RWPE2 (cell line): ENCODE results near the gene UBL4B.
"Not testable (repeated sequence)": the region's sequence is repeated elsewhere in the genome, so short reads cannot be mapped to it uniquely, and the experiment has no call there.

ENCODE experiments used
- ATAC-seq: fragments of 200-7000 bp; cut with Tn5 transposase; 3 replicates; pipeline ENCODE4 v1.9.1; 2021; ENCODE audit warnings: low read depth
- DNase-seq: peaks from one replicate; pipeline ENCODE4 v3.0.0-alpha.2; 2020; ENCODE audit warnings: low spot score
- H3K27ac ChIP-seq: fragments of 450-650 bp; 2 replicates; pipeline ENCODE4 v1.5.1; 2017; ENCODE audit warnings: mild to moderate bottlenecking; ENCODE audit not compliant: poor library complexity, severe bottlenecking
- H3K27me3 ChIP-seq: fragments of 250-450 bp; sonication (Bioruptor Pico); 2 replicates; pipeline ENCODE4 v1.5.1; 2021; ENCODE audit warnings: mild to moderate bottlenecking, moderate library complexity; ENCODE audit not compliant: insufficient read depth, poor library complexity, severe bottlenecking
- H3K36me3 ChIP-seq: fragments of 250-450 bp; sonication (Bioruptor Pico); 2 replicates; pipeline ENCODE4 v1.5.1; 2020; ENCODE audit warnings: low read depth, mild to moderate bottlenecking, moderate library complexity
- H3K4me1 ChIP-seq: fragments of 250-450 bp; sonication (Bioruptor Pico); 2 replicates; pipeline ENCODE4 v1.5.1; 2021; ENCODE audit warnings: mild to moderate bottlenecking, moderate library complexity; ENCODE audit not compliant: insufficient read depth, poor library complexity, severe bottlenecking
- H3K4me3 ChIP-seq: fragments of 250-450 bp; sonication (Bioruptor Pico); 2 replicates; pipeline ENCODE4 v1.5.1; 2021; ENCODE audit warnings: mild to moderate bottlenecking, moderate library complexity; ENCODE audit not compliant: severe bottlenecking
- H3K9me3 ChIP-seq: fragments of 250-450 bp; sonication (Bioruptor Pico); 2 replicates; pipeline ENCODE4 v1.5.1; 2021; ENCODE audit warnings: mild to moderate bottlenecking, moderate library complexity; ENCODE audit not compliant: severe bottlenecking
- CTCF ChIP-seq: fragments of 450-650 bp; IDR thresholded peaks from one replicate; pipeline ENCODE4 v1.5.1; 2017; ENCODE audit warnings: mild to moderate bottlenecking, moderate library complexity; ENCODE audit not compliant: poor library complexity, severe bottlenecking

Gene UBL4B

GRCh38 chr1:110070282-110070669 lies 42.0 kb upstream of the UBL4B start:
- no peaks in the 10 kb centered on the region for H3K9me3 ChIP-seq
- no peaks in the 10 kb centered on the region for H3K36me3 ChIP-seq
- no peaks in the 10 kb centered on the region for H3K4me1 ChIP-seq
- no peak overlapping the region for H3K4me3 ChIP-seq
- no peak for TF ChIP-seq CTCF
- ATAC-seq (no peak), DNase-seq (no peak)
- no peak overlapping the region for H3K27ac ChIP-seq
- H3K27me3 ChIP-seq, result peaks cover 52% of the 10 kb centered on the region

- no peaks in the 10 kb centered on the region for H3K36me3 ChIP-seq
- H3K27me3 ChIP-seq, result peaks cover 52% of the 10 kb centered on the region
- no peaks in the 10 kb centered on the region for H3K4me1 ChIP-seq
- no peak for ATAC-seq
- H3K9me3 ChIP-seq, result no peaks in the 10 kb centered on the region
- no peak for TF ChIP-seq CTCF
- no peak within 1 kb of the TSS for H3K27ac ChIP-seq
- no peak for DNase-seq
- no peak within 1 kb of the TSS for H3K4me3 ChIP-seq
These were observed 41.5 kb upstream of the UBL4B start, which contains the start of gene ALX3 for GRCh38 chr1:110070671-110071242. ALX3 (minus strand) TSS chr1:110070672; CDS start chr1:110070612, 60 bp downstream.

- Histone ChIP-seq H3K27me3 (peaks cover 31% of the 10 kb centered on the region), H3K36me3 (no peaks in the 10 kb centered on the region), H3K4me1 (no peaks in the 10 kb centered on the region), H3K4me3 (no peak overlapping the region), H3K9me3 (no peaks in the 10 kb centered on the region), H3K27ac (no peak overlapping the region)
- TF ChIP-seq CTCF, result no peak
- DNase-seq (no peak), ATAC-seq (no peak)
These were observed 38.1 kb upstream of the UBL4B start for GRCh38 chr1:110074166-110074565.

- Histone ChIP-seq H3K4me1 (no peaks in the 10 kb centered on the region), H3K4me3 (no peak overlapping the region), H3K36me3 (no peaks in the 10 kb centered on the region), H3K27me3 (peaks cover 7% of the 10 kb centered on the region), H3K27ac (no peak overlapping the region), H3K9me3 (no peaks in the 10 kb centered on the region)
- DNase-seq, result no peak
- no peak for ATAC-seq
- TF ChIP-seq CTCF, result no peak
These were observed 35.3 kb upstream of the UBL4B start for GRCh38 chr1:110076789-110077500.

GRCh38 chr1:110079995-110080394 lies 32.2 kb upstream of the UBL4B start:
- peaks cover 31% of the 10 kb centered on the region for H3K27me3 ChIP-seq
- not testable (repeated sequence) for ATAC-seq, DNase-seq, H3K4me1 ChIP-seq, H3K9me3 ChIP-seq, H3K36me3 ChIP-seq, H3K4me3 ChIP-seq, H3K27ac ChIP-seq
